Neural cell (in vitro differentiated cells): ENCODE data around the gene MXRA7. TPM values are rescaled to one million over a fixed set of nuclear protein-coding genes. Genes with fewer than 3 reads are reported as not detected.

ENCODE experiments used
- H2AFZ ChIP-seq: fragments of 200-600, 300-800 bp; sonication (generic), shearing (Covaris generic); 2 replicates; pipeline ENCODE4 v1.6.0; 2014; ENCODE audit warnings: low read depth, mild to moderate bottlenecking, antibody characterized with exemption, low read length, moderate library complexity
- H3F3A ChIP-seq: fragments of 200-600 bp; shearing (Covaris generic); 2 replicates; pipeline ENCODE4 v1.6.1; 2016; ENCODE audit warnings: mild to moderate bottlenecking, moderate library complexity, mixed read lengths, antibody characterized with exemption, low read length; ENCODE audit not compliant: insufficient read depth, poor library complexity, severe bottlenecking
- H3K27ac ChIP-seq: fragments of 200-600, 300-800 bp; sonication (generic), shearing (Covaris generic); 2 replicates; pipeline ENCODE4 v1.5.1; 2014; ENCODE audit warnings: mild to moderate bottlenecking, low read length, moderate library complexity
- H3K27me3 ChIP-seq: fragments of 300-800, 200-600 bp; sonication (generic), shearing (Covaris generic); 2 replicates; pipeline ENCODE4 v1.6.0; 2014; ENCODE audit warnings: mild to moderate bottlenecking, low read depth, low read length, moderate library complexity; ENCODE audit not compliant: insufficient read depth
- H3K36me3 ChIP-seq: fragments of 300-800, 200-600 bp; sonication (generic), shearing (Covaris generic); 2 replicates; pipeline ENCODE4 v1.5.1; 2014; ENCODE audit warnings: mild to moderate bottlenecking, antibody characterized with exemption, low read length, moderate library complexity; ENCODE audit not compliant: insufficient read depth
- H3K4me2 ChIP-seq: fragments of 300-800, 200-600 bp; sonication (generic), shearing (Covaris generic); 2 replicates; pipeline ENCODE4 v1.6.0; 2014; ENCODE audit warnings: mild to moderate bottlenecking, low read length
- H3K4me3 ChIP-seq: fragments of 300-800, 200-600 bp; sonication (generic), shearing (Covaris generic); 2 replicates; pipeline ENCODE4 v1.5.1; 2014; ENCODE audit warnings: mild to moderate bottlenecking, low read length, moderate library complexity
- H3K79me2 ChIP-seq: fragments of 200-600 bp; shearing (Covaris generic); replicated peaks from 2 replicates; pipeline ENCODE4 v1.6.0; 2014; ENCODE audit warnings: mild to moderate bottlenecking, low read length, moderate library complexity; ENCODE audit not compliant: insufficient read depth
- H3K9ac ChIP-seq: fragments of 300-800, 200-600 bp; sonication (generic), shearing (Covaris generic); 2 replicates; pipeline ENCODE4 v1.6.1; 2016; ENCODE audit warnings: mild to moderate bottlenecking, low read length, mixed read lengths
- H3K9me2 ChIP-seq: fragments of 200-600 bp; shearing (Covaris generic); 2 replicates; pipeline ENCODE4 v1.6.1; 2016; ENCODE audit warnings: mild to moderate bottlenecking, low read length, mixed read lengths; ENCODE audit not compliant: insufficient read depth
- H3K9me3 ChIP-seq: fragments of 200-600, 300-800 bp; sonication (generic), shearing (Covaris generic); 2 replicates; pipeline ENCODE4 v1.6.1; 2016; ENCODE audit warnings: mild to moderate bottlenecking, mixed run types, low read length, moderate library complexity, mixed read lengths
- H4K20me1 ChIP-seq: fragments of 200-600 bp; shearing (Covaris generic); 2 replicates; pipeline ENCODE4 v1.6.1; 2016; ENCODE audit warnings: mild to moderate bottlenecking, mixed run types; ENCODE audit not compliant: insufficient read depth
- EP300 ChIP-seq: fragments of 450-650 bp; conservative IDR thresholded peaks from 2 replicates; pipeline ENCODE4 v1.6.1; 2014; ENCODE audit warnings: antibody characterized with exemption, mild to moderate bottlenecking, moderate library complexity; ENCODE audit not compliant: poor library complexity, severe bottlenecking
- EZH2 ChIP-seq: fragments of 200-600, 300-800 bp; shearing (Covaris generic), sonication (generic); IDR thresholded peaks from 2 replicates; pipeline ENCODE4 v1.6.1; 2014; ENCODE audit warnings: antibody characterized with exemption, low read length, borderline replicate concordance, mild to moderate bottlenecking; ENCODE audit not compliant: insufficient read depth, poor library complexity, severe bottlenecking
- MXI1 ChIP-seq: fragments of 450-650 bp; conservative IDR thresholded peaks from 2 replicates; pipeline ENCODE4 v1.6.1; 2014; ENCODE audit warnings: antibody characterized with exemption, mild to moderate bottlenecking; ENCODE audit not compliant: poor library complexity, severe bottlenecking
- POLR2AphosphoS5 ChIP-seq: IDR thresholded peaks from 2 replicates; pipeline ENCODE4 v1.6.1; 2012
- RAD21 ChIP-seq: fragments of 450-650 bp; conservative IDR thresholded peaks from 2 replicates; pipeline ENCODE4 v1.6.1; 2014; ENCODE audit warnings: antibody characterized with exemption, mild to moderate bottlenecking, moderate library complexity
- SMC3 ChIP-seq: fragments of 450-650 bp; conservative IDR thresholded peaks from 2 replicates; pipeline ENCODE4 v1.6.1; 2014; ENCODE audit warnings: antibody characterized with exemption, mild to moderate bottlenecking, moderate library complexity; ENCODE audit not compliant: poor library complexity
- TAF1 ChIP-seq: IDR thresholded peaks from 2 replicates; pipeline ENCODE4 v1.6.1; 2012; ENCODE audit warnings: low read depth
- polyA plus RNA-seq: library from polyadenylated mRNA; depleted of rRNA; stranded (reverse); fragments of >200 nt; gene quantifications from 2 replicates; pipeline ENCODE4 v1.2.3, GENCODE V29; 2014
- TF ChIP-seq, protein P1 (sequence below): IDR thresholded peaks from 2 replicates; pipeline ENCODE4 v1.6.1; 2012; ENCODE audit warnings: borderline replicate concordance
- TF ChIP-seq, protein P2 (sequence below): fragments of 450-650 bp; IDR thresholded peaks from 2 replicates; pipeline ENCODE4 v1.5.1; 2014; ENCODE audit warnings: antibody characterized with exemption, mild to moderate bottlenecking, moderate library complexity; ENCODE audit not compliant: poor library complexity, severe bottlenecking

Gene MXRA7
- polyA plus RNA-seq, 1 donor from 2014 or later = 143 TPM

DNA sequence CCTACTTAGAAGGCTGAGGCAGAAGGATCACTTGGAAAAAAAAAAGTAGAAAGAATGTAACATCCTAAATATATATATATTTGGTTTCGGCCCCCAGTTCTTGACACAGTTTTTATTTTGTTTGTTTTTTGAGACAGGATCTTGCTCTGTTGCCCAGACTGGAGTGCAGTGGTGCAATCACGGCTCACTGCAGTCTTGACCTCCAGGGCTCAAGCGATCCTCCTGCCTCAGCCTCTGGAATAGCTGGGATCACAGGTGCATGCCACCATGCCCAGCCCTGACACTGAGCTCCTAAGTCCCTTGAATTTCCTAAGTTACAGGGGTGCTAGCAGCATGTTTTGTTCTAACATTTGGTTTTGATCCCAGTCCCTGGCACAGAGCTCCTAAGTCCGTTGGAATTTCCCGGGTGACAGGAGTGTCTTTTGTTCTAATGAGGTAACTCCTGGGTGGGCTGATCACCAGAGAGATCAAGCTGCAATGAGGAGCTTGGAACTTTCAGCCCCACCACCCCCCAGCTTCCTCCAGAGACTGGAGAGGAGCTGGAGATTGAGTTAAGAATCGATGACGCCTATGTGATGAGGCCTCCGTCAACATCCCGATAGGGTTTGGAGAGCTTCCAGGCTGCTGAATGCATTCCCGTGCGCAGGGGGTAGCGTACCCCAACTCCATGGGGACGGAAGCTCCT is 20.0 kb downstream of the MXRA7 start:
- Histone ChIP-seq H3K9me3 (no peaks in the 10 kb centered on the region), H3K9me2 (no peaks in the 10 kb centered on the region), H3K27me3 (no peaks in the 10 kb centered on the region), H3K4me3 (no peak overlapping the region), H3K4me2 (no peak overlapping the region), H2AFZ (no peak overlapping the region), H3K27ac (no peak overlapping the region), H4K20me1 (no peaks in the 10 kb centered on the region), H3K9ac (no peak overlapping the region), H3K79me2 (no peaks in the 10 kb centered on the region), H3F3A (no peaks in the 10 kb centered on the region), H3K36me3 (no peaks in the 10 kb centered on the region)
- TF ChIP-seq MXI1 = no peak
- no peak for TF ChIP-seq EZH2
- no peak for TF ChIP-seq EP300
- TF ChIP-seq RAD21 = no peak
- TF ChIP-seq, protein P1, sequence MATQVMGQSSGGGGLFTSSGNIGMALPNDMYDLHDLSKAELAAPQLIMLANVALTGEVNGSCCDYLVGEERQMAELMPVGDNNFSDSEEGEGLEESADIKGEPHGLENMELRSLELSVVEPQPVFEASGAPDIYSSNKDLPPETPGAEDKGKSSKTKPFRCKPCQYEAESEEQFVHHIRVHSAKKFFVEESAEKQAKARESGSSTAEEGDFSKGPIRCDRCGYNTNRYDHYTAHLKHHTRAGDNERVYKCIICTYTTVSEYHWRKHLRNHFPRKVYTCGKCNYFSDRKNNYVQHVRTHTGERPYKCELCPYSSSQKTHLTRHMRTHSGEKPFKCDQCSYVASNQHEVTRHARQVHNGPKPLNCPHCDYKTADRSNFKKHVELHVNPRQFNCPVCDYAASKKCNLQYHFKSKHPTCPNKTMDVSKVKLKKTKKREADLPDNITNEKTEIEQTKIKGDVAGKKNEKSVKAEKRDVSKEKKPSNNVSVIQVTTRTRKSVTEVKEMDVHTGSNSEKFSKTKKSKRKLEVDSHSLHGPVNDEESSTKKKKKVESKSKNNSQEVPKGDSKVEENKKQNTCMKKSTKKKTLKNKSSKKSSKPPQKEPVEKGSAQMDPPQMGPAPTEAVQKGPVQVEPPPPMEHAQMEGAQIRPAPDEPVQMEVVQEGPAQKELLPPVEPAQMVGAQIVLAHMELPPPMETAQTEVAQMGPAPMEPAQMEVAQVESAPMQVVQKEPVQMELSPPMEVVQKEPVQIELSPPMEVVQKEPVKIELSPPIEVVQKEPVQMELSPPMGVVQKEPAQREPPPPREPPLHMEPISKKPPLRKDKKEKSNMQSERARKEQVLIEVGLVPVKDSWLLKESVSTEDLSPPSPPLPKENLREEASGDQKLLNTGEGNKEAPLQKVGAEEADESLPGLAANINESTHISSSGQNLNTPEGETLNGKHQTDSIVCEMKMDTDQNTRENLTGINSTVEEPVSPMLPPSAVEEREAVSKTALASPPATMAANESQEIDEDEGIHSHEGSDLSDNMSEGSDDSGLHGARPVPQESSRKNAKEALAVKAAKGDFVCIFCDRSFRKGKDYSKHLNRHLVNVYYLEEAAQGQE = no peak
- TF ChIP-seq SMC3 = no peak
- no peak for TF ChIP-seq TAF1
- no peak for TF ChIP-seq POLR2AphosphoS5
- TF ChIP-seq, protein P2, sequence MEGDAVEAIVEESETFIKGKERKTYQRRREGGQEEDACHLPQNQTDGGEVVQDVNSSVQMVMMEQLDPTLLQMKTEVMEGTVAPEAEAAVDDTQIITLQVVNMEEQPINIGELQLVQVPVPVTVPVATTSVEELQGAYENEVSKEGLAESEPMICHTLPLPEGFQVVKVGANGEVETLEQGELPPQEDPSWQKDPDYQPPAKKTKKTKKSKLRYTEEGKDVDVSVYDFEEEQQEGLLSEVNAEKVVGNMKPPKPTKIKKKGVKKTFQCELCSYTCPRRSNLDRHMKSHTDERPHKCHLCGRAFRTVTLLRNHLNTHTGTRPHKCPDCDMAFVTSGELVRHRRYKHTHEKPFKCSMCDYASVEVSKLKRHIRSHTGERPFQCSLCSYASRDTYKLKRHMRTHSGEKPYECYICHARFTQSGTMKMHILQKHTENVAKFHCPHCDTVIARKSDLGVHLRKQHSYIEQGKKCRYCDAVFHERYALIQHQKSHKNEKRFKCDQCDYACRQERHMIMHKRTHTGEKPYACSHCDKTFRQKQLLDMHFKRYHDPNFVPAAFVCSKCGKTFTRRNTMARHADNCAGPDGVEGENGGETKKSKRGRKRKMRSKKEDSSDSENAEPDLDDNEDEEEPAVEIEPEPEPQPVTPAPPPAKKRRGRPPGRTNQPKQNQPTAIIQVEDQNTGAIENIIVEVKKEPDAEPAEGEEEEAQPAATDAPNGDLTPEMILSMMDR = no peak

DNA sequence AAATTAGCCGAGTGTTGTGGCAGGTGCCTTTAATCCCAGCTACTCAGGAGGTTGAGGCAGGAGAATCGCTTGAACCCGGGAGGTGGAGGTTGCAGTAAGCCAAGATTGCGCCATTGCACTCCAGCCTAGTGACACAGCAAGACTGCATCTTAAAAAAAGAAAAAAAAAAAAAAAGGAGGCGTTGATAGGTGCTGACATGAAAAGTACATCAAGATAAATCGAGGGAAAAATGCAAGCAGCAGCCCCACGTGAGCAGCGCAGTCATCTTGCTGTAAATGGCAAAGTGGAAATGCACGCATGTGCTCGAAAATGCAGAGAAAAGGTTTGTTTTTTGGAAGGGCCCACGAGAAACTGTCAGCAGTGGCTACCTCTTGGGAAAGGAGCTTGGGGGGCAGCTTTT is 20.9 kb downstream of the MXRA7 start:
- Histone ChIP-seq H3F3A (no peaks in the 10 kb centered on the region), H3K9me2 (no peaks in the 10 kb centered on the region), H3K36me3 (no peaks in the 10 kb centered on the region), H4K20me1 (no peaks in the 10 kb centered on the region), H2AFZ (no peak overlapping the region), H3K4me2 (no peak overlapping the region), H3K27ac (no peak overlapping the region), H3K27me3 (no peaks in the 10 kb centered on the region), H3K79me2 (no peaks in the 10 kb centered on the region), H3K9ac (no peak overlapping the region), H3K9me3 (no peaks in the 10 kb centered on the region), H3K4me3 (no peak overlapping the region)
- no peak for TF ChIP-seq POLR2AphosphoS5
- no peak for TF ChIP-seq SMC3
- no peak for TF ChIP-seq RAD21
- TF ChIP-seq, protein P2 = no peak
